IMR-90 (cell line): ENCODE results near the gene LDB2.

Experiments
- CEBPB ChIP-seq: IDR thresholded peaks from 2 replicates; pipeline ENCODE4 v1.6.1; 2012; ENCODE audit warnings: low read depth, low read length, improper control_type of control experiment
- FOS ChIP-seq: fragments of 150-350 bp; IDR thresholded peaks from 2 replicates; pipeline ENCODE4 v1.6.1; 2016; ENCODE audit warnings: low read depth, low read length
- MAZ ChIP-seq: IDR thresholded peaks from 2 replicates; pipeline ENCODE4 v1.6.1; 2012; ENCODE audit warnings: low read depth, mild to moderate bottlenecking, low read length, improper control_type of control experiment, moderate library complexity, borderline replicate concordance
- POLR2A ChIP-seq: IDR thresholded peaks from 2 replicates; pipeline ENCODE4 v1.6.1; 2012; ENCODE audit warnings: mild to moderate bottlenecking, low read depth, low read length
- RFX5 ChIP-seq: IDR thresholded peaks from 2 replicates; pipeline ENCODE4 v1.8.0; 2012; ENCODE audit warnings: low read depth, mild to moderate bottlenecking, low read length, moderate library complexity
- SMC3 ChIP-seq: fragments of 150-350 bp; IDR thresholded peaks from 2 replicates; pipeline ENCODE4 v1.6.1; 2016; ENCODE audit warnings: low read depth, mild to moderate bottlenecking, antibody characterized with exemption, low read length, moderate library complexity
- TF ChIP-seq, protein P1 (sequence below): conservative IDR thresholded peaks from 2 replicates; pipeline ENCODE4 v1.5.1; 2012; ENCODE audit warnings: mild to moderate bottlenecking, low read depth, low read length, improper control_type of control experiment
- TF ChIP-seq, protein P2 (sequence below): fragments of 150-350 bp; IDR thresholded peaks from 2 replicates; pipeline ENCODE4 v1.6.1; 2017; ENCODE audit warnings: mild to moderate bottlenecking, antibody characterized with exemption, low read length, low read depth

DNA sequence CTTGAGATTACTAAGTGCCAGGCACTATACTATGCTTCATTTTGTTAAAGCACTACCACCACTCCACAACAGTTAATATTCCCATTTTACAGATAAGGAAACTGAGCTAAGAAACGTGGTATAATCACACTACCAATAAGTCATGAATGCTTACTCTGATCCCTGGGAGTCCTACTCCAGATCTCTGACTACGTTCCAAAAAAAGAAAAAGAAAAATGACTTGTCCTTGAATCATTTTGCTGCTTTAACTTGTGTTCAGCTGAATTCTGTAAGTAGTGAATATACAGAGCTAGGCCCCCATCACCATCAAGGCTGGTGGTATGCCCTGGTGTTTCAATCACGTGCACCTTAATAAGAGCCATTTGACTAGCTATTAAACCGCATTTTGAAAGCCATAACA, 39.4 kb downstream of the LDB2 start:
- TF ChIP-seq POLR2A = no peak
- TF ChIP-seq, protein P1, sequence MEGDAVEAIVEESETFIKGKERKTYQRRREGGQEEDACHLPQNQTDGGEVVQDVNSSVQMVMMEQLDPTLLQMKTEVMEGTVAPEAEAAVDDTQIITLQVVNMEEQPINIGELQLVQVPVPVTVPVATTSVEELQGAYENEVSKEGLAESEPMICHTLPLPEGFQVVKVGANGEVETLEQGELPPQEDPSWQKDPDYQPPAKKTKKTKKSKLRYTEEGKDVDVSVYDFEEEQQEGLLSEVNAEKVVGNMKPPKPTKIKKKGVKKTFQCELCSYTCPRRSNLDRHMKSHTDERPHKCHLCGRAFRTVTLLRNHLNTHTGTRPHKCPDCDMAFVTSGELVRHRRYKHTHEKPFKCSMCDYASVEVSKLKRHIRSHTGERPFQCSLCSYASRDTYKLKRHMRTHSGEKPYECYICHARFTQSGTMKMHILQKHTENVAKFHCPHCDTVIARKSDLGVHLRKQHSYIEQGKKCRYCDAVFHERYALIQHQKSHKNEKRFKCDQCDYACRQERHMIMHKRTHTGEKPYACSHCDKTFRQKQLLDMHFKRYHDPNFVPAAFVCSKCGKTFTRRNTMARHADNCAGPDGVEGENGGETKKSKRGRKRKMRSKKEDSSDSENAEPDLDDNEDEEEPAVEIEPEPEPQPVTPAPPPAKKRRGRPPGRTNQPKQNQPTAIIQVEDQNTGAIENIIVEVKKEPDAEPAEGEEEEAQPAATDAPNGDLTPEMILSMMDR = no peak
- TF ChIP-seq CEBPB = no peak
- TF ChIP-seq RFX5 = no peak
- TF ChIP-seq, protein P2, sequence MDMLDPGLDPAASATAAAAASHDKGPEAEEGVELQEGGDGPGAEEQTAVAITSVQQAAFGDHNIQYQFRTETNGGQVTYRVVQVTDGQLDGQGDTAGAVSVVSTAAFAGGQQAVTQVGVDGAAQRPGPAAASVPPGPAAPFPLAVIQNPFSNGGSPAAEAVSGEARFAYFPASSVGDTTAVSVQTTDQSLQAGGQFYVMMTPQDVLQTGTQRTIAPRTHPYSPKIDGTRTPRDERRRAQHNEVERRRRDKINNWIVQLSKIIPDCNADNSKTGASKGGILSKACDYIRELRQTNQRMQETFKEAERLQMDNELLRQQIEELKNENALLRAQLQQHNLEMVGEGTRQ = no peak
- no peak for TF ChIP-seq FOS
- no peak for TF ChIP-seq MAZ
- no peak for TF ChIP-seq SMC3
